Measurements from ENCODE around the gene AKT1S1.

The AKT1S1 gene

GRCh38 chr19:49849433-49850220, 27.5 kb downstream of the AKT1S1 start:
- H3K27me3 Mint-ChIP-seq: no peaks in the 10 kb centered on the region
- no peak for ATAC-seq (replicated peaks; ENCODE audit: extremely low read depth, poor library complexity, severe bottlenecking)
- peak overlapping the region; percentile 74 for H3K27ac Mint-ChIP-seq (ENCODE audit: low read depth)
- peaks cover 38% of the 10 kb centered on the region for H3K4me1 Mint-ChIP-seq
- H3K4me3 Mint-ChIP-seq: peak overlapping the region; percentile 85
- peaks cover 11% of the 10 kb centered on the region for H3K36me3 Mint-ChIP-seq (ENCODE audit: insufficient read depth)
- H3K9me3 Mint-ChIP-seq: peaks cover 5% of the 10 kb centered on the region
- DNase-seq (ENCODE audit: low spot score in 2 of 2): no peak

- no peak for ATAC-seq (replicated peaks; ENCODE audit: extremely low read depth, poor library complexity, severe bottlenecking)
- Mint-ChIP-seq H3K27ac (ENCODE audit: low read depth) (no peak overlapping the region), H3K4me1 (peaks cover 38% of the 10 kb centered on the region), H3K4me3 (peak overlapping the region; percentile 48), H3K27me3 (no peaks in the 10 kb centered on the region), H3K36me3 (ENCODE audit: insufficient read depth) (peaks cover 11% of the 10 kb centered on the region), H3K9me3 (peaks cover 5% of the 10 kb centered on the region)
- DNase-seq (ENCODE audit: low spot score in 2 of 2): no peak
Measured at GRCh38 chr19:49848938-49849337, 28.2 kb downstream of the AKT1S1 start.

- DNase-seq (ENCODE audit: low spot score in 2 of 2) (no peak), ATAC-seq (replicated peaks; ENCODE audit: extremely low read depth, poor library complexity, severe bottlenecking) (no peak)
- peaks cover 5% of the 10 kb centered on the region for H3K9me3 Mint-ChIP-seq
- H3K4me3 Mint-ChIP-seq: no peak overlapping the region
- no peak overlapping the region for H3K27ac Mint-ChIP-seq (ENCODE audit: low read depth)
- H3K27me3 Mint-ChIP-seq: no peaks in the 10 kb centered on the region
- H3K36me3 Mint-ChIP-seq (ENCODE audit: insufficient read depth): peaks cover 11% of the 10 kb centered on the region
- H3K4me1 Mint-ChIP-seq: peaks cover 38% of the 10 kb centered on the region
Measured at GRCh38 chr19:49847731-49848696, 29.1 kb downstream of the AKT1S1 start.

GRCh38 chr19:49846408-49846807, 30.7 kb downstream of the AKT1S1 start:
- Mint-ChIP-seq H3K27me3 (no peaks in the 10 kb centered on the region), H3K4me3 (no peak overlapping the region), H3K4me1 (peaks cover 27% of the 10 kb centered on the region), H3K36me3 (ENCODE audit: insufficient read depth) (peaks cover 4% of the 10 kb centered on the region), H3K27ac (ENCODE audit: low read depth) (no peak overlapping the region), H3K9me3 (peaks cover 5% of the 10 kb centered on the region)
- no peak for ATAC-seq (replicated peaks; ENCODE audit: extremely low read depth, poor library complexity, severe bottlenecking)
- no peak for DNase-seq (ENCODE audit: low spot score in 2 of 2)

GRCh38 chr19:49845414-49845813, 31.7 kb downstream of the AKT1S1 start:
- ATAC-seq (replicated peaks; ENCODE audit: extremely low read depth, poor library complexity, severe bottlenecking): no peak
- H3K4me1 Mint-ChIP-seq: peaks cover 24% of the 10 kb centered on the region
- H3K27ac Mint-ChIP-seq (ENCODE audit: low read depth): no peak overlapping the region
- no peak for DNase-seq (ENCODE audit: low spot score in 2 of 2)
- H3K36me3 Mint-ChIP-seq (ENCODE audit: insufficient read depth): peaks cover 3% of the 10 kb centered on the region
- no peaks in the 10 kb centered on the region for H3K27me3 Mint-ChIP-seq
- peaks cover 5% of the 10 kb centered on the region for H3K9me3 Mint-ChIP-seq
- no peak overlapping the region for H3K4me3 Mint-ChIP-seq

GRCh38 chr19:49844138-49845095, 32.7 kb downstream of the AKT1S1 start:
- Mint-ChIP-seq H3K27me3 (no peaks in the 10 kb centered on the region), H3K9me3 (peaks cover 5% of the 10 kb centered on the region), H3K27ac (ENCODE audit: low read depth) (no peak overlapping the region), H3K4me1 (peaks cover 15% of the 10 kb centered on the region), H3K4me3 (no peak overlapping the region), H3K36me3 (ENCODE audit: insufficient read depth) (peaks cover 3% of the 10 kb centered on the region)
- no peak for DNase-seq (ENCODE audit: low spot score in 2 of 2)
- ATAC-seq (replicated peaks; ENCODE audit: extremely low read depth, poor library complexity, severe bottlenecking): peak; percentile 36

GRCh38 chr19:49843265-49843664, 33.9 kb downstream of the AKT1S1 start:
- Mint-ChIP-seq H3K4me3 (no peak overlapping the region), H3K4me1 (peaks cover 4% of the 10 kb centered on the region)

GRCh38 chr19:49840736-49841249, 36.4 kb downstream of the AKT1S1 start:
- DNase-seq (ENCODE audit: low spot score in 2 of 2): no peak
- Mint-ChIP-seq H3K27me3 (no peaks in the 10 kb centered on the region), H3K4me1 (no peaks in the 10 kb centered on the region), H3K27ac (ENCODE audit: low read depth) (no peak overlapping the region), H3K9me3 (no peaks in the 10 kb centered on the region), H3K4me3 (no peak overlapping the region), H3K36me3 (ENCODE audit: insufficient read depth) (peaks cover 10% of the 10 kb centered on the region)
- no peak for ATAC-seq (replicated peaks; ENCODE audit: extremely low read depth, poor library complexity, severe bottlenecking)

More at GRCh38 chr19:49843265-49843664, 33.9 kb downstream of the AKT1S1 start:
- Mint-ChIP-seq H3K36me3 (ENCODE audit: insufficient read depth) (peaks cover 7% of the 10 kb centered on the region), H3K27me3 (no peaks in the 10 kb centered on the region), H3K27ac (ENCODE audit: low read depth) (no peak overlapping the region), H3K9me3 (no peaks in the 10 kb centered on the region)
- ATAC-seq (replicated peaks; ENCODE audit: extremely low read depth, poor library complexity, severe bottlenecking) (no peak), DNase-seq (ENCODE audit: low spot score in 2 of 2) (no peak)

GRCh38 chr19:49840321-49840720, 36.8 kb downstream of the AKT1S1 start:
- ATAC-seq (replicated peaks; ENCODE audit: extremely low read depth, poor library complexity, severe bottlenecking): no peak
- Mint-ChIP-seq H3K9me3 (no peaks in the 10 kb centered on the region), H3K4me1 (no peaks in the 10 kb centered on the region), H3K36me3 (ENCODE audit: insufficient read depth) (peaks cover 11% of the 10 kb centered on the region), H3K4me3 (no peak overlapping the region), H3K27me3 (no peaks in the 10 kb centered on the region), H3K27ac (ENCODE audit: low read depth) (no peak overlapping the region)
- DNase-seq (ENCODE audit: low spot score in 2 of 2): no peak

GRCh38 chr19:49839713-49840112, 37.4 kb downstream of the AKT1S1 start:
- Mint-ChIP-seq H3K4me1 (no peaks in the 10 kb centered on the region), H3K27me3 (no peaks in the 10 kb centered on the region), H3K36me3 (ENCODE audit: insufficient read depth) (peaks cover 11% of the 10 kb centered on the region), H3K27ac (ENCODE audit: low read depth) (no peak overlapping the region), H3K4me3 (no peak overlapping the region), H3K9me3 (no peaks in the 10 kb centered on the region)
- no peak for ATAC-seq (replicated peaks; ENCODE audit: extremely low read depth, poor library complexity, severe bottlenecking)
- DNase-seq (ENCODE audit: low spot score in 2 of 2): no peak

GRCh38 chr19:49838885-49839588, 38.1 kb downstream of the AKT1S1 start:
- Mint-ChIP-seq H3K9me3 (no peaks in the 10 kb centered on the region), H3K27me3 (no peaks in the 10 kb centered on the region), H3K36me3 (ENCODE audit: insufficient read depth) (peaks cover 11% of the 10 kb centered on the region), H3K4me1 (no peaks in the 10 kb centered on the region), H3K4me3 (no peak overlapping the region), H3K27ac (ENCODE audit: low read depth) (no peak overlapping the region)
- DNase-seq (ENCODE audit: low spot score in 2 of 2) (no peak), ATAC-seq (replicated peaks; ENCODE audit: extremely low read depth, poor library complexity, severe bottlenecking) (no peak)

Data from central memory CD8-positive, alpha-beta T cell (primary cell).